Epidermal melanocyte (primary cell): Measurements from ENCODE around the gene CALHM5.

Experiments
- DNase-seq: peaks from one replicate; pipeline ENCODE4 v3.0.0; 2011; ENCODE audit warnings: low spot score; ENCODE audit not compliant: insufficient read length

CALHM5 gene

GRCh38 chr6:116507324-116507723 is 4.1 kb upstream of the CALHM5 start:
- no peak for DNase-seq

- no peak for DNase-seq
These were observed 2.9 kb upstream of the CALHM5 start for GRCh38 chr6:116508527-116508926.

GRCh38 chr6:116512111-116512559 is 696 bp downstream of the CALHM5 start:
- DNase-seq = no peak

GRCh38 chr6:116512734-116513133 is 1.3 kb downstream of the CALHM5 start:
- DNase-seq = no peak

GRCh38 chr6:116513224-116513875 is 1.9 kb downstream of the CALHM5 start:
- DNase-seq = no peak

- DNase-seq = no peak
These were observed 2.7 kb downstream of the CALHM5 start for GRCh38 chr6:116514111-116514510.

GRCh38 chr6:116515141-116515540 is 3.7 kb downstream of the CALHM5 start:
- no peak for DNase-seq

GRCh38 chr6:116518621-116519368 is 7.4 kb downstream of the CALHM5 start:
- DNase-seq = no peak

- DNase-seq = no peak
These were observed 11.5 kb downstream of the CALHM5 start for GRCh38 chr6:116522896-116523295.

- DNase-seq = no peak
These were observed 12.8 kb downstream of the CALHM5 start for GRCh38 chr6:116524236-116524635.

GRCh38 chr6:116528133-116528532 is 16.7 kb downstream of the CALHM5 start:
- DNase-seq = no peak

- no peak for DNase-seq
These were observed 17.3 kb downstream of the CALHM5 start for GRCh38 chr6:116528780-116529179.

GRCh38 chr6:116529466-116530290 is 18.2 kb downstream of the CALHM5 start:
- no peak for DNase-seq

GRCh38 chr6:116530436-116530835 is 19.0 kb downstream of the CALHM5 start:
- DNase-seq = no peak

GRCh38 chr6:116531675-116532570 is 20.5 kb downstream of the CALHM5 start:
- DNase-seq = no peak

GRCh38 chr6:116533233-116533957 is 22.0 kb downstream of the CALHM5 start:
- no peak for DNase-seq

- no peak for DNase-seq
These were observed 23.7 kb downstream of the CALHM5 start for GRCh38 chr6:116535109-116535508.

- DNase-seq = peak; percentile 65
These were observed 24.8 kb downstream of the CALHM5 start for GRCh38 chr6:116536216-116536621.

GRCh38 chr6:116542426-116542825 is 31.0 kb downstream of the CALHM5 start:
- DNase-seq = no peak

GRCh38 chr6:116543149-116543548 is 31.7 kb downstream of the CALHM5 start:
- no peak for DNase-seq
